HEK293 (cell line): Measurements from ENCODE around the gene UCP3.

Source experiments
- CTCF ChIA-PET: fragments of 350-600 bp; formaldehyde crosslinking; extraction: SDS; loops from one replicate; lab custom pipeline; 2021; ENCODE audit warnings: antibody characterized with exemption; lab: Yijun Ruan, JAX
- POLR2A ChIA-PET: fragments of 300-600 bp; formaldehyde crosslinking; extraction: SDS; loops from one replicate; lab custom pipeline; 2020; ENCODE audit warnings: antibody characterized with exemption, inconsistent platforms; lab: Yijun Ruan, JAX
- H3K27ac ChIP-seq: fragments of 200-500 bp; sonication (Bioruptor generic); 2 replicates; pipeline ENCODE4 v1.5.1; 2014; ENCODE audit warnings: low read depth, low read length, control low read depth, inconsistent platforms; ENCODE audit errors: extremely low read depth
- H3K36me3 ChIP-seq, 2 experiments: fragments of 200-500 bp in 1 of 2; sonication (Bioruptor generic) in 1 of 2; 1 replicate in 1 of 2; 2 replicates in 1 of 2; pipeline ENCODE4 v1.5.1; 2014 to 2017; ENCODE audit warnings: inconsistent platforms in 2 of 2, low read length in 2 of 2; ENCODE audit not compliant: control insufficient read depth in 2 of 2, insufficient read depth in 1 of 2
- H3K4me1 ChIP-seq: fragments of 200-500 bp; sonication (Bioruptor generic); 2 replicates; pipeline ENCODE4 v1.5.1; 2014; ENCODE audit warnings: mild to moderate bottlenecking, low read length, inconsistent platforms; ENCODE audit not compliant: control insufficient read depth, insufficient read depth
- H3K4me3 ChIP-seq: 2 replicates; pipeline ENCODE4 v1.5.1; 2011; ENCODE audit warnings: low read depth, mild to moderate bottlenecking, control low read depth, low read length, moderate library complexity
- H3K9me3 ChIP-seq: fragments of 200-500 bp; sonication (Bioruptor generic); 2 replicates; pipeline ENCODE4 v1.5.1; 2014; ENCODE audit warnings: low read depth, low read length, inconsistent platforms; ENCODE audit not compliant: control insufficient read depth, insufficient read depth
- HOXD13 ChIP-seq: sonication (generic); formaldehyde crosslinking; IDR thresholded peaks from 2 replicates; pipeline ENCODE4 v1.8.0; 2022; ENCODE audit warnings: missing genetic modification reagents, borderline replicate concordance
- KLF9 ChIP-seq: fragments of 450-650 bp; formaldehyde crosslinking; IDR thresholded peaks from 2 replicates; pipeline ENCODE4 v1.5.1; 2016; ENCODE audit warnings: missing biosample characterization, missing genetic modification characterization, low read depth
- OVOL3 ChIP-seq: fragments of 450-650 bp; formaldehyde crosslinking; IDR thresholded peaks from 2 replicates; pipeline ENCODE4 v1.5.1; 2016; ENCODE audit warnings: missing biosample characterization, missing genetic modification characterization
- SCRT1 ChIP-seq: fragments of 450-650 bp; formaldehyde crosslinking; IDR thresholded peaks from 2 replicates; pipeline ENCODE4 v1.5.1; 2016; ENCODE audit warnings: missing biosample characterization, missing genetic modification characterization, borderline replicate concordance
- ZNF155 ChIP-seq: fragments of 450-650 bp; formaldehyde crosslinking; IDR thresholded peaks from 2 replicates; pipeline ENCODE4 v1.5.1; 2016; ENCODE audit warnings: missing biosample characterization, missing genetic modification characterization
- ZNF221 ChIP-seq: fragments of 450-650 bp; formaldehyde crosslinking; IDR thresholded peaks from 2 replicates; pipeline ENCODE4 v1.5.1; 2017; ENCODE audit warnings: missing biosample characterization, missing genetic modification characterization, borderline replicate concordance
- ZNF23 ChIP-seq: fragments of 450-650 bp; formaldehyde crosslinking; IDR thresholded peaks from 2 replicates; pipeline ENCODE4 v1.5.1; 2016; ENCODE audit warnings: missing biosample characterization, missing genetic modification characterization, borderline replicate concordance
- ZNF341 ChIP-seq: fragments of 450-650 bp; formaldehyde crosslinking; IDR thresholded peaks from 2 replicates; pipeline ENCODE4; 2016; ENCODE audit warnings: low read depth, missing biosample characterization, missing genetic modification characterization
- ZNF426 ChIP-seq: fragments of 450-650 bp; formaldehyde crosslinking; IDR thresholded peaks from 2 replicates; pipeline ENCODE4 v1.5.1; 2017; ENCODE audit warnings: missing biosample characterization, missing genetic modification characterization, mild to moderate bottlenecking, inconsistent platforms, moderate library complexity
- ZNF473 ChIP-seq: fragments of 450-650 bp; formaldehyde crosslinking; IDR thresholded peaks from 2 replicates; pipeline ENCODE4 v1.5.1; 2017; ENCODE audit warnings: missing biosample characterization, missing genetic modification characterization
- ZNF529 ChIP-seq: fragments of 450-650 bp; formaldehyde crosslinking; IDR thresholded peaks from 2 replicates; pipeline ENCODE4 v1.5.1; 2017; ENCODE audit warnings: missing genetic modification characterization, missing biosample characterization; ENCODE audit not compliant: insufficient replicate concordance
- ZNF585B ChIP-seq: fragments of 450-650 bp; formaldehyde crosslinking; IDR thresholded peaks from 2 replicates; pipeline ENCODE4 v1.5.1; 2016; ENCODE audit warnings: missing biosample characterization, missing genetic modification characterization
- ZNF596 ChIP-seq: fragments of 450-650 bp; IDR thresholded peaks from 2 replicates; pipeline ENCODE4 v1.5.0; 2018; ENCODE audit warnings: missing biosample characterization, mild to moderate bottlenecking, missing genetic modification characterization, moderate library complexity
- ZNF623 ChIP-seq: fragments of 450-650 bp; formaldehyde crosslinking; IDR thresholded peaks from 2 replicates; pipeline ENCODE4 v1.5.1; 2016; ENCODE audit warnings: missing biosample characterization, missing genetic modification characterization
- ZNF777 ChIP-seq: fragments of 450-650 bp; formaldehyde crosslinking; IDR thresholded peaks from 2 replicates; pipeline ENCODE4 v1.5.1; 2017; ENCODE audit warnings: missing biosample characterization, missing genetic modification characterization, borderline replicate concordance
- ZNF791 ChIP-seq: fragments of 450-650 bp; formaldehyde crosslinking; IDR thresholded peaks from 2 replicates; pipeline ENCODE4 v1.5.1; 2016; ENCODE audit warnings: missing biosample characterization, missing genetic modification characterization
- ZNF837 ChIP-seq: fragments of 450-650 bp; formaldehyde crosslinking; IDR thresholded peaks from 2 replicates; pipeline ENCODE4 v1.5.1; 2016; ENCODE audit warnings: missing biosample characterization, missing genetic modification characterization
- ZSCAN16 ChIP-seq: fragments of 450-650 bp; formaldehyde crosslinking; IDR thresholded peaks from 2 replicates; pipeline ENCODE4 v1.5.1; 2016; ENCODE audit warnings: missing biosample characterization, missing genetic modification characterization
- TF ChIP-seq, protein P1 (sequence below): fragments of 450-650 bp; formaldehyde crosslinking; IDR thresholded peaks from 2 replicates; pipeline ENCODE4 v1.5.1; 2016; ENCODE audit warnings: missing biosample characterization, missing genetic modification characterization, low read depth
- TF ChIP-seq, protein P2 (sequence below): fragments of 450-650 bp; formaldehyde crosslinking; IDR thresholded peaks from 2 replicates; pipeline ENCODE4 v1.5.1; 2016; ENCODE audit warnings: missing biosample characterization, missing genetic modification characterization
- TF ChIP-seq, protein P3 (sequence below): fragments of 450-650 bp; formaldehyde crosslinking; IDR thresholded peaks from 2 replicates; pipeline ENCODE4 v1.5.1; 2017; ENCODE audit warnings: missing biosample characterization, mild to moderate bottlenecking, missing genetic modification characterization, moderate library complexity
- TF ChIP-seq, protein P4 (sequence below): fragments of 450-650 bp; formaldehyde crosslinking; IDR thresholded peaks from 2 replicates; pipeline ENCODE4 v1.5.1; 2016; ENCODE audit warnings: missing biosample characterization, missing genetic modification characterization
- TF ChIP-seq, protein P5 (sequence below): fragments of 450-650 bp; formaldehyde crosslinking; IDR thresholded peaks from 2 replicates; pipeline ENCODE4 v1.5.1; 2016; ENCODE audit warnings: missing biosample characterization, missing genetic modification characterization
- TF ChIP-seq, protein P6 (sequence below): fragments of 450-650 bp; formaldehyde crosslinking; IDR thresholded peaks from 2 replicates; pipeline ENCODE4 v1.5.1; 2016; ENCODE audit warnings: missing biosample characterization, missing genetic modification characterization
- TF ChIP-seq, protein P7 (sequence below): fragments of 450-650 bp; formaldehyde crosslinking; IDR thresholded peaks from 2 replicates; pipeline ENCODE4 v1.5.1; 2016; ENCODE audit warnings: missing biosample characterization, missing genetic modification characterization, low read depth

The UCP3 gene

DNA sequence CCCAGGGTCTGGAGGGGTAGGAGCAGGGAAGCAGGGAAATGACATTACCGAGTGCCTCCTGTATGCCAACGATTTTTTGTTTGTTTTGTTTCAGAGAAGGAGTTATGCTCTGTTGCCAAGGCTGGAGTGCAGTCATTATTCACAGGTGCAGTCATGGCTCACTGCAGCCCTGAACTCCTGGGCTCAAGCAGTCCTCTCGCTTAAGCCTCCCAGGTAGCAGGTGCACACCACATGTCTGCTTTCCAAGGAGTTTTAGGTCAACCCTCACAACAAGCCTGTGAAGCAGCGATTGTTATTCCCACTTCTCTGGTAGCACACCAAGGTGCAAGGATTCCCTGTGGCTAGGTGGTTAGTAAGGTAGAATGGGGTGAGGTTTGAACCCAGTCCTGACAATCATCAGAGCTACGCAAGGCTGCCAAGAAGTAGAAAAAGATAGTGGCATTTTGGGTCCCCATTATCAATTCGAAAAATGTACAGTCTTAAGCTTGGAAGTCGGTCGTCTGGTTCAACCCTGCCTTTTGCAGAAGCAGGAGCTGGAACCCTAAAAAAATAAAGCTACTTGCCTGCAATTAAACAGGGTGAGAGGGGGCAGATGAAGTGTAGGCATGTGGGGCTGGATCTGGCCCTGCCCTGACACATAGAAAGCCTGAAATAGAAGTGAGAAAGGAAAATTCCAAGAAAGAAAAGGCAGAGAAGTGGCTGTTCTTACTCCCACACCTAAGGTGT is 9.1 kb downstream of the UCP3 start (continued):
- TF ChIP-seq ZNF23 (tag by site-specific recombination) (no peak), ZNF426 (tag by site-specific recombination) (no peak), KLF9 (tag by site-specific recombination) (no peak), OVOL3 (no peak), ZNF596 (no peak), HOXD13 (no peak), ZNF791 (tag by site-specific recombination) (no peak), ZNF777 (tag by site-specific recombination) (no peak), ZNF155 (tag by site-specific recombination) (no peak)
- TF ChIP-seq, protein P1, sequence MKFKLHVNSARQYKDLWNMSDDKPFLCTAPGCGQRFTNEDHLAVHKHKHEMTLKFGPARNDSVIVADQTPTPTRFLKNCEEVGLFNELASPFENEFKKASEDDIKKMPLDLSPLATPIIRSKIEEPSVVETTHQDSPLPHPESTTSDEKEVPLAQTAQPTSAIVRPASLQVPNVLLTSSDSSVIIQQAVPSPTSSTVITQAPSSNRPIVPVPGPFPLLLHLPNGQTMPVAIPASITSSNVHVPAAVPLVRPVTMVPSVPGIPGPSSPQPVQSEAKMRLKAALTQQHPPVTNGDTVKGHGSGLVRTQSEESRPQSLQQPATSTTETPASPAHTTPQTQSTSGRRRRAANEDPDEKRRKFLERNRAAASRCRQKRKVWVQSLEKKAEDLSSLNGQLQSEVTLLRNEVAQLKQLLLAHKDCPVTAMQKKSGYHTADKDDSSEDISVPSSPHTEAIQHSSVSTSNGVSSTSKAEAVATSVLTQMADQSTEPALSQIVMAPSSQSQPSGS (tag by site-specific recombination): no peak
- TF ChIP-seq, protein P2, sequence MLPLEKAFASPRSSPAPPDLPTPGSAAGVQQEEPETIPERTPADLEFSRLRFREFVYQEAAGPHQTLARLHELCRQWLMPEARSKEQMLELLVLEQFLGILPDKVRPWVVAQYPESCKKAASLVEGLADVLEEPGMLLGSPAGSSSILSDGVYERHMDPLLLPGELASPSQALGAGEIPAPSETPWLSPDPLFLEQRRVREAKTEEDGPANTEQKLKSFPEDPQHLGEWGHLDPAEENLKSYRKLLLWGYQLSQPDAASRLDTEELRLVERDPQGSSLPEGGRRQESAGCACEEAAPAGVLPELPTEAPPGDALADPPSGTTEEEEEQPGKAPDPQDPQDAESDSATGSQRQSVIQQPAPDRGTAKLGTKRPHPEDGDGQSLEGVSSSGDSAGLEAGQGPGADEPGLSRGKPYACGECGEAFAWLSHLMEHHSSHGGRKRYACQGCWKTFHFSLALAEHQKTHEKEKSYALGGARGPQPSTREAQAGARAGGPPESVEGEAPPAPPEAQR (tag by site-specific recombination): no peak
- TF ChIP-seq, protein P3, sequence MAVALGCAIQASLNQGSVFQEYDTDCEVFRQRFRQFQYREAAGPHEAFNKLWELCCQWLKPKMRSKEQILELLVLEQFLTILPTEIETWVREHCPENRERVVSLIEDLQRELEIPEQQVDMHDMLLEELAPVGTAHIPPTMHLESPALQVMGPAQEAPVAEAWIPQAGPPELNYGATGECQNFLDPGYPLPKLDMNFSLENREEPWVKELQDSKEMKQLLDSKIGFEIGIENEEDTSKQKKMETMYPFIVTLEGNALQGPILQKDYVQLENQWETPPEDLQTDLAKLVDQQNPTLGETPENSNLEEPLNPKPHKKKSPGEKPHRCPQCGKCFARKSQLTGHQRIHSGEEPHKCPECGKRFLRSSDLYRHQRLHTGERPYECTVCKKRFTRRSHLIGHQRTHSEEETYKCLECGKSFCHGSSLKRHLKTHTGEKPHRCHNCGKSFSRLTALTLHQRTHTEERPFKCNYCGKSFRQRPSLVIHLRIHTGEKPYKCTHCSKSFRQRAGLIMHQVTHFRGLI: no peak
- TF ChIP-seq, all 188 proteins: peak for 0

DNA sequence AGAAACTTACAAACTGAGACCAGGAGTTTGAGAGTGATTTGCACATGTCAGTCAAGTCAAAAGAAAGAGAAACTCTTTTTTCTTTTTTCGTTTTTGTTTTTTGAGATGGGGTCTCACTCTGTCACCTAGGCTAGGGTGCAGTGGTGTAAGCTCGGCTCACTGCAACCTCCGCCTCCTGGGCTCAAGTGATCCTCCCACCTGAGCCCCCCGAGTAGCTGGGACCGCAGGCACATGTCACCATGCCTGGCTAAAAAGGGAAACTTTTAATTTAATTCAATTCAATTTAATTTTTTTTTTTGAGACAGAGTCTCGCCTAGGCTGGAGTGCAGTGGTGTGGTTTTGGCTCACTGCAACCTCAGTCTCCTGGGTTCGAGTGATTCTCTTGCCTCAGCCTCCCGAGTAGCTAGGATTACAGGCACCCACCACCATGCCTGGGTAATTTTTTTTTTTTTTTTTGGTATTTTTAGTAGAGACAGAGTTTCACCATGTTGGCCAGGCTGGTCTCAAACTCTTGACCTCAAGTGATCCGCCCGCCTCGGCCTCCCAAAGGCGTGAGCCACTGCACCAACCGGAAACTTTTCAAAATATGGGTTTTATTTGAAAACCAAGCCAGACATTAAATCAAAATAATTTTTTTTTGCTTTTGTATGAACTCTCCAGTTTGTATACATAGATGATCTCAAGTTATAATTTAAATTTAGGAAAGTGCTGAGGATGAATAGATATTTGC is 9.9 kb downstream of the UCP3 start:
- no peak for TF ChIP-seq ZSCAN16
- TF ChIP-seq ZNF529: no peak
- TF ChIP-seq, protein P4, sequence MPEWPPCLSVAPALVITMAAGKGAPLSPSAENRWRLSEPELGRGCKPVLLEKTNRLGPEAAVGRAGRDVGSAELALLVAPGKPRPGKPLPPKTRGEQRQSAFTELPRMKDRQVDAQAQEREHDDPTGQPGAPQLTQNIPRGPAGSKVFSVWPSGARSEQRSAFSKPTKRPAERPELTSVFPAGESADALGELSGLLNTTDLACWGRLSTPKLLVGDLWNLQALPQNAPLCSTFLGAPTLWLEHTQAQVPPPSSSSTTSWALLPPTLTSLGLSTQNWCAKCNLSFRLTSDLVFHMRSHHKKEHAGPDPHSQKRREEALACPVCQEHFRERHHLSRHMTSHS: no peak
- TF ChIP-seq ZNF341 (tag by site-specific recombination): no peak
- TF ChIP-seq, protein P5, sequence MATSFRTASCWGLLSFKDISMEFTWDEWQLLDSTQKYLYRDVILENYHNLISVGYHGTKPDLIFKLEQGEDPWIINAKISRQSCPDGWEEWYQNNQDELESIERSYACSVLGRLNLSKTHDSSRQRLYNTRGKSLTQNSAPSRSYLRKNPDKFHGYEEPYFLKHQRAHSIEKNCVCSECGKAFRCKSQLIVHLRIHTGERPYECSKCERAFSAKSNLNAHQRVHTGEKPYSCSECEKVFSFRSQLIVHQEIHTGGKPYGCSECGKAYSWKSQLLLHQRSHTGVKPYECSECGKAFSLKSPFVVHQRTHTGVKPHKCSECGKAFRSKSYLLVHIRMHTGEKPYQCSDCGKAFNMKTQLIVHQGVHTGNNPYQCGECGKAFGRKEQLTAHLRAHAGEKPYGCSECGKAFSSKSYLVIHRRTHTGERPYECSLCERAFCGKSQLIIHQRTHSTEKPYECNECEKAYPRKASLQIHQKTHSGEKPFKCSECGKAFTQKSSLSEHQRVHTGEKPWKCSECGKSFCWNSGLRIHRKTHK (tag by site-specific recombination): no peak
- TF ChIP-seq SCRT1 (tag by site-specific recombination): no peak
- TF ChIP-seq, protein P6, sequence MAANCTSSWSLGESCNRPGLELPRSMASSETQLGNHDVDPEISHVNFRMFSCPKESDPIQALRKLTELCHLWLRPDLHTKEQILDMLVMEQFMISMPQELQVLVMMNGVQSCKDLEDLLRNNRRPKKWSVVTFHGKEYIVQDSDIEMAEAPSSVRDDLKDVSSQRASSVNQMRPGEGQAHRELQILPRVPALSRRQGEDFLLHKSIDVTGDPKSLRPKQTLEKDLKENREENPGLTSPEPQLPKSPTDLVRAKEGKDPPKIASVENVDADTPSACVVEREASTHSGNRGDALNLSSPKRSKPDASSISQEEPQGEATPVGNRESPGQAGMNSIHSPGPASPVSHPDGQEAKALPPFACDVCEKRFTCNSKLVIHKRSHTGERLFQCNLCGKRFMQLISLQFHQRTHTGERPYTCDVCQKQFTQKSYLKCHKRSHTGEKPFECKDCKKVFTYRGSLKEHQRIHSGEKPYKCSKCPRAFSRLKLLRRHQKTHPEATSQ: no peak
- no peak for TF ChIP-seq ZNF623
- TF ChIP-seq ZNF837 (tag by site-specific recombination): no peak
- no peak for TF ChIP-seq ZNF473 (tag by site-specific recombination)
- TF ChIP-seq, protein P7, sequence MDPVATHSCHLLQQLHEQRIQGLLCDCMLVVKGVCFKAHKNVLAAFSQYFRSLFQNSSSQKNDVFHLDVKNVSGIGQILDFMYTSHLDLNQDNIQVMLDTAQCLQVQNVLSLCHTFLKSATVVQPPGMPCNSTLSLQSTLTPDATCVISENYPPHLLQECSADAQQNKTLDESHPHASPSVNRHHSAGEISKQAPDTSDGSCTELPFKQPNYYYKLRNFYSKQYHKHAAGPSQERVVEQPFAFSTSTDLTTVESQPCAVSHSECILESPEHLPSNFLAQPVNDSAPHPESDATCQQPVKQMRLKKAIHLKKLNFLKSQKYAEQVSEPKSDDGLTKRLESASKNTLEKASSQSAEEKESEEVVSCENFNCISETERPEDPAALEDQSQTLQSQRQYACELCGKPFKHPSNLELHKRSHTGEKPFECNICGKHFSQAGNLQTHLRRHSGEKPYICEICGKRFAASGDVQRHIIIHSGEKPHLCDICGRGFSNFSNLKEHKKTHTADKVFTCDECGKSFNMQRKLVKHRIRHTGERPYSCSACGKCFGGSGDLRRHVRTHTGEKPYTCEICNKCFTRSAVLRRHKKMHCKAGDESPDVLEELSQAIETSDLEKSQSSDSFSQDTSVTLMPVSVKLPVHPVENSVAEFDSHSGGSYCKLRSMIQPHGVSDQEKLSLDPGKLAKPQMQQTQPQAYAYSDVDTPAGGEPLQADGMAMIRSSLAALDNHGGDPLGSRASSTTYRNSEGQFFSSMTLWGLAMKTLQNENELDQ (tag by site-specific recombination): no peak
- TF ChIP-seq ZNF221: no peak
- no peak for TF ChIP-seq ZNF585B
- Histone ChIP-seq H3K27ac (no peak overlapping the region), H3K36me3 (peaks cover 0 to 9% of the 10 kb centered on the region in 2 experiments; a peak in 1 of 3 replicates), H3K9me3 (no peaks in the 10 kb centered on the region), H3K4me1 (no peaks in the 10 kb centered on the region), H3K4me3 (no peak overlapping the region)
- ChIA-PET POLR2A (no interaction called here), CTCF (no interaction called here)
